Measurements from ENCODE around the gene GLIS2. TPM values are rescaled to one million over a fixed set of nuclear protein-coding genes. Genes with fewer than 3 reads are reported as not detected.

Gene GLIS2
- total and polyA plus RNA-seq, 3 experiments from 2014 or later: 0.13 to 0.26 TPM; not detected in 1

DNA sequence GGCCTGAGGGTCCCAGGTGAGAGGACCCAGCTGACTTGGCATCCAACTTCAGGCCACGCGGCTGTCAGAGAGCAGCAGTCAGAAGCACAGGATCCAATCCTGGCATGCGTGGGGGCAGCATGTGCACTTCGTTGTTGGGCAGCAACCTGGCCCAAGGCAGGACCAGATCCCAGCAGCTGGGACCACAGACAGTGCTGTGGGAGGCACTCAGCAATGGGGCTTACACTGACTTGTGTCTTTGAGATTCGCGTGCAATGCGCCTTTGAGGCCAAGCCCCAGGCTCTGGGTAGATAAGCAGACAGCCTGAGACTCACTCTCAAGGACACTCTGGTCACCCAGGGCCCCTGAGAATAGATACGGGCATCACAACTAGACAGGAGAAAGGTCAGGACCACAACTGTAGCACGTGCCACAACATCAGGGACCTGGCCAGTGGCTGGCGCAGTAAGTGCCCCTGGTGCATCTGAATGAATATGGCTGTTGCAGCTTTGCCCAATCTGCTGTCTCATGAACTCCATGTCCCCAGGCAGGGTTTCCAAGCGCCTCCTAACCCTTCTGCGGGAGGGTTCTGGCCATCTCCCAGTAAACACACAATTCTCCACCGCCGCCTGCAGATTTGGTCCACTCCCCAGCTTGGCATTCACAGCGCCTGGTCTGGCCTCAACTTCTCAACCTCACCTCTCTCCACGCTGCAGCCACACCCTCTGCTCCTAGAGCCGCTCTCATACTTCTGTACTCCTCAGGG is 32.1 kb downstream of the GLIS2 start:
- H3K27me3 Mint-ChIP-seq: no peaks in the 10 kb centered on the region
- Histone ChIP-seq H3K27me3 (ENCODE audit: insufficient read depth, low read length, poor library complexity, severe bottlenecking) (no peaks in the 10 kb centered on the region), H3K4me3 (ENCODE audit: low read length) (no peak overlapping the region), H3K27ac (ENCODE audit: low read depth, low read length) (no peak overlapping the region), H3K9me3 (ENCODE audit: low read length) (no peaks in the 10 kb centered on the region), H3K4me1 (ENCODE audit: insufficient read depth, low read length) (peaks cover 16% of the 10 kb centered on the region), H3K36me3 (ENCODE audit: insufficient read depth, low read length) (no peaks in the 10 kb centered on the region)
- ChIA-PET POLR2A (no interaction called here), CTCF (interaction anchor here (1.0 kb wide), 1 partner anchor 276 kb away, joined by 3 read pairs; the partner anchor contains the start of gene MGRN1)
- H3K4me3 Mint-ChIP-seq: peak overlapping the region in 5 of 7 donors; percentile 13 to 52 (median 27)
- H3K9me3 Mint-ChIP-seq: no peaks in the 10 kb centered on the region
- H3K27ac Mint-ChIP-seq: peak overlapping the region in 5 of 8 donors; percentile 44 to 84 (median 60)
- peaks cover 0 to 13% (median 0%) of the 10 kb centered on the region in 3 donors for H3K36me3 Mint-ChIP-seq
- peaks cover 24 to 59% (median 34%) of the 10 kb centered on the region in 3 donors for H3K4me1 Mint-ChIP-seq
- DNase-seq: no peak

GRCh38 chr16:4349332-4349731 is 33.5 kb downstream of the GLIS2 start:
- H3K9me3 ChIP-seq (ENCODE audit: low read length): no peaks in the 10 kb centered on the region
- peaks cover 22 to 55% (median 34%) of the 10 kb centered on the region in 3 donors for H3K4me1 Mint-ChIP-seq
- no peaks in the 10 kb centered on the region for H3K36me3 ChIP-seq (ENCODE audit: insufficient read depth, low read length)
- H3K9me3 Mint-ChIP-seq: no peaks in the 10 kb centered on the region
- peaks cover 0 to 3% of the 10 kb centered on the region in 2 donors for H3K27me3 Mint-ChIP-seq
- peak overlapping the region in 2 of 8 donors; percentile 8 to 29 for H3K27ac Mint-ChIP-seq
- CTCF ChIA-PET: interaction anchor here (0.8 to 2.2 kb wide), 6 partner anchors 8 to 60 kb away, joined by 3 to 5 read pairs (median 4); no protein-coding TSS in a partner anchor
- H3K27ac ChIP-seq (ENCODE audit: low read depth, low read length): no peak overlapping the region
- no peak for DNase-seq
- H3K4me1 ChIP-seq (ENCODE audit: insufficient read depth, low read length): peaks cover 16% of the 10 kb centered on the region
- peaks cover 0 to 21% (median 0%) of the 10 kb centered on the region in 3 donors for H3K36me3 Mint-ChIP-seq
- H3K4me3 Mint-ChIP-seq: peak overlapping the region in 4 of 7 donors; percentile 12 to 48 (median 35)
- H3K27me3 ChIP-seq (ENCODE audit: insufficient read depth, low read length, poor library complexity, severe bottlenecking): no peaks in the 10 kb centered on the region
- no peak overlapping the region for H3K4me3 ChIP-seq (ENCODE audit: low read length)
- POLR2A ChIA-PET: interaction anchor here (1.3 kb wide), 1 partner anchor 65 kb away, joined by 4 read pairs; no protein-coding TSS in a partner anchor

- Histone ChIP-seq H3K4me1 (ENCODE audit: insufficient read depth, low read length) (peaks cover 16% of the 10 kb centered on the region), H3K36me3 (ENCODE audit: insufficient read depth, low read length) (no peaks in the 10 kb centered on the region), H3K27me3 (ENCODE audit: insufficient read depth, low read length, poor library complexity, severe bottlenecking) (no peaks in the 10 kb centered on the region), H3K9me3 (ENCODE audit: low read length) (no peaks in the 10 kb centered on the region), H3K4me3 (ENCODE audit: low read length) (peak overlapping the region; percentile 70), H3K27ac (ENCODE audit: low read depth, low read length) (peak overlapping the region; percentile 73)
- Mint-ChIP-seq H3K27me3 (peaks cover 0 to 3% of the 10 kb centered on the region in 2 donors), H3K4me3 (peak overlapping the region; percentile 91 to 99 (median 93)), H3K4me1 (peaks cover 20 to 48% (median 29%) of the 10 kb centered on the region in 3 donors), H3K9me3 (no peaks in the 10 kb centered on the region), H3K36me3 (peaks cover 0 to 30% (median 0%) of the 10 kb centered on the region in 3 donors), H3K27ac (peak overlapping the region; percentile 84 to 99 (median 90))
- CTCF ChIA-PET: interaction anchor here (0.9 to 2.2 kb wide), 5 partner anchors 8 to 52 kb away, joined by 3 to 7 read pairs (median 5); no protein-coding TSS in a partner anchor
- POLR2A ChIA-PET: interaction anchor here (0.6 to 1.3 kb wide), 3 partner anchors 64 to 521 kb away, joined by 3 to 4 read pairs (median 4); no protein-coding TSS in a partner anchor
- no peak for DNase-seq
Observed at GRCh38 chr16:4350365-4350786, 34.5 kb downstream of the GLIS2 start.

DNA sequence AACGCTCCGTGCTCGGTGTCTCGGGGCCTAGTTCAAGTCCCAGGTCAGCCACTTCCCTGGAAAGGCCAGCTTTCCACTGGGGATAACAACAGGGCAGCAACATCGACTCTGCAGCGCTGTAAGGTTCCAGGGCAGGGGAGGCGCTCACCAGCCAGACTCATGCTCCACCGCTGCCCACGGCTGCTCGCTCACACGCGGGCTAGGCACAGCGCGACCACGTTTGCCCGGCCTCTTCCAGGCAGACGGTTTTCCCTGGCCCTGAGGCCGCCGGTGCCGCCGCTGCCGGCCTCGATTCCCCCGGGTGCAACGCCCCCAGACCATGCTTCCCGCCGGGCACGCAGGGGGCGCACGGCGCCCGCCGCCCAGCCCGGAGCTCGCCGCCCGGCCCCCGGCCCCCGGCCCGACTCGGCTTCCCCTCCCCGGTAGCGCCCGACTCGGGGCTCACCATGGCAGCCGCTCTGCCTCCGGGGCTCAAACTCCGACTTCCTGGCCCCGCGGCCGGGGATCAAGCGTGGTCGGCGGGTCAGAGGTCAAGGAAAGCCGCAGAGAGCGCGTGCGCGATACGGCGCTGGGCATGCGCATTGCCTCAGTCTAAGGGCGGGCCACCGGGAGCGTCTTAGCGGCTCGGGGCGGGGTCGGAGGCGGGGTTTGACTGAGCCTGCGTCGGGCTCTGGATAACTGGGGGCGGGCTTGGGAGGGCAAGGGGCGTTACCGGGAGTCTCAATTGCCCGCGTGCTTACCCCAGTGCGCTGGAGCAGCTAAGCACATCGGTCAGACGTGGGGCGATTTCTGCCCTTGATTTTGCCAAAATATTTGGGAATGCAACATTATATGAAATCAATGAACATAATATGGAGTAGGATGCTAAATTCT is 35.2 kb downstream of the GLIS2 start, which contains the start of gene PAM16:
Gene PAM16, minus strand, starts transcription at position 535 of the 873 bp plus-strand sequence. Its CDS starts 87 bp downstream, at position 448.
- H3K27me3 ChIP-seq (ENCODE audit: insufficient read depth, low read length, poor library complexity, severe bottlenecking): no peaks in the 10 kb centered on the region
- H3K4me1 ChIP-seq (ENCODE audit: insufficient read depth, low read length): peaks cover 16% of the 10 kb centered on the region
- peak within 1 kb of the TSS; percentile 73 for H3K27ac ChIP-seq (ENCODE audit: low read depth, low read length)
- Mint-ChIP-seq H3K27me3 (peaks cover 0 to 3% of the 10 kb centered on the region in 2 donors), H3K9me3 (no peaks in the 10 kb centered on the region), H3K4me1 (peaks cover 20 to 41% (median 27%) of the 10 kb centered on the region in 3 donors), H3K4me3 (peak within 1 kb of the TSS; percentile 91 to 99 (median 93)), H3K27ac (peak within 1 kb of the TSS; percentile 84 to 99 (median 92)), H3K36me3 (peaks cover 0 to 30% (median 0%) of the 10 kb centered on the region in 3 donors)
- peak within 1 kb of the TSS; percentile 70 for H3K4me3 ChIP-seq (ENCODE audit: low read length)
- peak; percentile 98 for DNase-seq
- no peaks in the 10 kb centered on the region for H3K9me3 ChIP-seq (ENCODE audit: low read length)
- POLR2A ChIA-PET: interaction anchor here (0.6 to 1.3 kb wide), 6 partner anchors 41 to 520 kb away, joined by 3 to 4 read pairs (median 4); no protein-coding TSS in a partner anchor
- H3K36me3 ChIP-seq (ENCODE audit: insufficient read depth, low read length): no peaks in the 10 kb centered on the region
- CTCF ChIA-PET: interaction anchor here (0.9 to 2.2 kb wide), 7 partner anchors 7 to 62 kb away, joined by 3 to 7 read pairs (median 4); no protein-coding TSS in a partner anchor

DNA sequence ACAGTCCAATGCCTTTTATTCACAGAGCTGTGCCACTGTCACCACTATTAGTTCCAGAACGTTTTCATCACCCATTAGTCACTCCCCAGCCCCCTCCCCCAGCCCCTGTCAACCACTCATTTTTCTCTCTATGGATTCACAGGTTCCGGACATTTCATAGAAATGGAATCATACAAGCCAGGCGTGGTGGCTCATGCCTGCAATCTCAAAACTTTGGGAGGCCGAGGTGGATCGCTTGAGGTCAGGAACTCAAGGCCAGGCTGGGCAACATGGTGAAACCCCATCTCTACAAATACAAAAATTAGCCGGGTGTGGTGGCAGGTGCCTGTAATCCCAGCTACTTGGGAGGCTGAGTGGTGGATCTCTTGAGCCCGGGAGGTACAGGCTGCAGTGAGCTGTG is 36.0 kb downstream of the GLIS2 start:
- ChIA-PET CTCF (interaction anchor here (1.0 to 1.8 kb wide), 5 partner anchors 14 to 63 kb away, joined by 3 to 7 read pairs (median 4); no protein-coding TSS in a partner anchor), POLR2A (interaction anchor here (0.6 to 1.2 kb wide), 4 partner anchors 40 to 264 kb away, joined by 3 to 4 read pairs (median 3); no protein-coding TSS in a partner anchor)
- no peak overlapping the region for H3K27ac ChIP-seq (ENCODE audit: low read depth, low read length)
- DNase-seq: no peak
- peaks cover 0 to 3% of the 10 kb centered on the region in 2 donors for H3K27me3 Mint-ChIP-seq
- H3K9me3 Mint-ChIP-seq: no peaks in the 10 kb centered on the region
- H3K4me1 Mint-ChIP-seq: peaks cover 19 to 36% (median 24%) of the 10 kb centered on the region in 3 donors
- H3K4me3 ChIP-seq (ENCODE audit: low read length): no peak overlapping the region
- H3K27me3 ChIP-seq (ENCODE audit: insufficient read depth, low read length, poor library complexity, severe bottlenecking): no peaks in the 10 kb centered on the region
- H3K4me1 ChIP-seq (ENCODE audit: insufficient read depth, low read length): peaks cover 16% of the 10 kb centered on the region
- peaks cover 0 to 35% (median 0%) of the 10 kb centered on the region in 3 donors for H3K36me3 Mint-ChIP-seq
- peak overlapping the region; percentile 91 to 99 (median 93) for H3K4me3 Mint-ChIP-seq
- no peaks in the 10 kb centered on the region for H3K9me3 ChIP-seq (ENCODE audit: low read length)
- H3K36me3 ChIP-seq (ENCODE audit: insufficient read depth, low read length): no peaks in the 10 kb centered on the region
- H3K27ac Mint-ChIP-seq: peak overlapping the region in 7 of 8 donors; percentile 80 to 99 (median 91)

DNA sequence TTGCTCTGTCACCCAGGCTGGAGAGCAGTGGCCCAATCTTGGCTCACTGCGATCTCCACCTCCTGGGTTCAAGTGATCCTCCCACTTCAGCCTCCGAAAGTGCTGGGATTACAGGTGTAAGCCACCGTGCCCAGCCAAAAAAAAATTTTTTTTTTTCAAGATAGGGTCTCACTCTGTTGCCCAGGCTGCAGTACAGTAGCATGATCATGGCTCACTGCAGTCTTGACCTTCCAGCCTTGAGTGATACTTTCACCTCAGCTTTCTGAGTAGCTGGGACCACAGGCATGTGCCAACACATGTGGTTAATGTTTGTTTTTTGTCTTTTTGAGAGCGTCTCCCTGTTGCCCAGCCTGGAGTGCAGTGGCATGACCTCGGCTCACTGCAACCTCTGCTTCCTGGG is 37.0 kb downstream of the GLIS2 start:
- Mint-ChIP-seq H3K27ac (no peak overlapping the region), H3K9me3 (no peaks in the 10 kb centered on the region), H3K4me3 (peak overlapping the region in 1 of 7 donors; percentile 13), H3K4me1 (peaks cover 15 to 27% (median 19%) of the 10 kb centered on the region in 3 donors), H3K27me3 (peaks cover 0 to 3% of the 10 kb centered on the region in 2 donors), H3K36me3 (peaks cover 0 to 40% (median 0%) of the 10 kb centered on the region in 3 donors)
- no peaks in the 10 kb centered on the region for H3K36me3 ChIP-seq (ENCODE audit: insufficient read depth, low read length)
- H3K9me3 ChIP-seq (ENCODE audit: low read length): no peaks in the 10 kb centered on the region
- H3K4me3 ChIP-seq (ENCODE audit: low read length): no peak overlapping the region
- no peaks in the 10 kb centered on the region for H3K27me3 ChIP-seq (ENCODE audit: insufficient read depth, low read length, poor library complexity, severe bottlenecking)
- ChIA-PET CTCF (interaction anchor here (1.7 kb wide), 1 partner anchor 22 kb away, joined by 4 read pairs; no protein-coding TSS in a partner anchor), POLR2A (no interaction called here)
- H3K27ac ChIP-seq (ENCODE audit: low read depth, low read length): no peak overlapping the region
- H3K4me1 ChIP-seq (ENCODE audit: insufficient read depth, low read length): peaks cover 16% of the 10 kb centered on the region
- DNase-seq: no peak

DNA sequence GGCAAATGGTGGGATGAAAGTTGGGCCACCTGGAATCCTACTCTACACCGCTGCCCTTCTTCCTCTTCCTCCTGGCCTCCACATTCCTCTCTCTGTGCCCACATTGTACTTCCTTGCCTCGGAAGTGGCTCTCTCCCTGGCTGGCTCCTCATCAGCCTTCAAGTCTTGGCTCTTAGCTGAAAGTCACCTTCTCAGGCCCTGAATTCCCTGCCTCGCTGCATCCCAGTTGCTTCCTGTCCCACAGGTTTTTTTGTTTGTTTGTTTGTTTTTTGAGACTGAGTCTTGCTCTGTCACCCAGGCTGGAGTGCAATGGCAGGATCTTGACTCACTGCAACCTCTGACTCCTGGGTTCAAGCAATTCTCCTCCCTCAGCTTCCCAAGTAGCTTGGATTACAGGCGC is 37.8 kb downstream of the GLIS2 start:
- Mint-ChIP-seq H3K27ac (peak overlapping the region in 4 of 8 donors; percentile 19 to 79 (median 60)), H3K4me1 (peaks cover 10 to 19% (median 14%) of the 10 kb centered on the region in 3 donors), H3K27me3 (peaks cover 0 to 3% of the 10 kb centered on the region in 2 donors), H3K4me3 (peak overlapping the region in 3 of 7 donors; percentile 8 to 36 (median 16)), H3K9me3 (no peaks in the 10 kb centered on the region), H3K36me3 (peaks cover 0 to 44% (median 0%) of the 10 kb centered on the region in 3 donors)
- no peaks in the 10 kb centered on the region for H3K9me3 ChIP-seq (ENCODE audit: low read length)
- H3K27me3 ChIP-seq (ENCODE audit: insufficient read depth, low read length, poor library complexity, severe bottlenecking): no peaks in the 10 kb centered on the region
- CTCF ChIA-PET: interaction anchor here (1.7 kb wide), 1 partner anchor 23 kb away, joined by 4 read pairs; no protein-coding TSS in a partner anchor
- H3K27ac ChIP-seq (ENCODE audit: low read depth, low read length): no peak overlapping the region
- DNase-seq: no peak
- no peak overlapping the region for H3K4me3 ChIP-seq (ENCODE audit: low read length)
- POLR2A ChIA-PET: no interaction called here
- H3K36me3 ChIP-seq (ENCODE audit: insufficient read depth, low read length): peaks cover 4% of the 10 kb centered on the region
- H3K4me1 ChIP-seq (ENCODE audit: insufficient read depth, low read length): peaks cover 16% of the 10 kb centered on the region

All from CD8-positive, alpha-beta memory T cell (primary cell).